Right lung (tissue), 5 donors: ENCODE measurements around the gene LRRC8A. TPM values are rescaled to one million over a fixed set of nuclear protein-coding genes. Genes with fewer than 3 reads are reported as not detected.
A peak's percentile ranks its signal among the peaks of the same experiment; 100 is the strongest.

ENCODE experiments used
- DNase-seq, 2 donors: peaks; one replicate each; pipeline ENCODE4 v3.0.0-alpha.2; 2013
- polyA plus RNA-seq, 5 donors: library from polyadenylated mRNA; unstranded; fragments of 120-200 nt; gene quantifications; one replicate each; pipeline versions ENCODE4 v1.2.1 to v1.2.3, GENCODE V29; 2013; ENCODE audit warnings: inconsistent platforms in 1 of 5, low replicate concordance in 1 of 5; ENCODE audit not compliant: insufficient read length in 5 of 5, insufficient read depth in 1 of 5

The LRRC8A gene
- polyA plus RNA-seq, 5 donors: 23.2 to 30.0 (median 26.5) TPM

DNA sequence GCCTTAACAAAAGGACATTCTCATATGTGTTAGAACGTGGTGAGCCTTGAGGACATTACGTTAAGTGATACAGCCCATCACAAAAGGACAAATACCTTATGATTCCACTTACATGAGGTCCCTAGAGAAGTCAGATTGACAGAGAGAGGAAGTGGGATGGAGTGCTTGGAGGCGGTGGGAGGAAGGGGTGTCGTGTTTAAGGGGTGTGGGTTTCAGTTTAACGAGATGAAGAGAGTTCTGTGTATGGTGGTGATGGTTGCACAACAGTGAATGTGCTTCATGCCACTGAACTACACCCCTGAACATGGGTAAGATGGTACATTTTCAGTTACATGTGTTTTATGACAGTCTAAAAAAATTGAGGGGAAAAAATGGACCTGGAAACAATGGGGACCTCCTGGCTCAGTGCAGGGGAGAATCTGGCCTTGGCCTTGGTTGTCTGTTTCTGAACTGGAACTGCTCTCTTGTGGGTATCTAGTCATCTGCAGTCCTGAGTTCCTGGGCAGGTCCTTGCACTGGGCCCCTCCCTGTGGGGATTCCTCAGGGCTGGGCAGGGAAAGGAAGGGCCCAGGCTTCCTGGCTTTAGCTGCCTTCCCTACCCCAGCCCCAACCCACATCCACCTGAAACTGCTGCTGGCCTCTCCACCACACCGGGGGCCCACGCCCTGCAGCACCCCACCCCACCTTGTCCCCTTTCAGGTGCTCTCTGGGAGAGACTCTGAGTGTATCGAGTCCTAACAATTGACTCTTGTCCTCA, 17.8 kb downstream of the LRRC8A start:
- DNase-seq: no peak

DNA sequence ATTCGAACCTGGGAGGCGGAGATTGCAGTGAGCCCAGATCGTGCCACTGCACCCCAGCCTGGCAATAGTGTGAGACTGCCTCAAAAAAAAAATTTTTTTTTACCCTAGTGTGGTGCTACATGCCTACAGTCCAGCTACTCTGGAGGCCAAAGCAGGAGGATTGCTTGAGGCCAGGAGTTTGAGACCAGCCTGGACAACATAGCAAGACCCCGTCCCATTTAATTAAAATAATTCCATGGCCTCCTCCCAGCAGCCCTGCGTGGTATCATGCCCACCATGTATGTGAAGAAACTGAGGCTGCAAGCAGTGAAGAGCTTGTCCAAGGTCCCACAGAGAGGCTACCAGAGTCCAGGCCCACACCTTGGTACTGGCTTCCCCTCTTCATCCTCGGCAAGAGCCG, 19.4 kb downstream of the LRRC8A start:
- no peak for DNase-seq

DNA sequence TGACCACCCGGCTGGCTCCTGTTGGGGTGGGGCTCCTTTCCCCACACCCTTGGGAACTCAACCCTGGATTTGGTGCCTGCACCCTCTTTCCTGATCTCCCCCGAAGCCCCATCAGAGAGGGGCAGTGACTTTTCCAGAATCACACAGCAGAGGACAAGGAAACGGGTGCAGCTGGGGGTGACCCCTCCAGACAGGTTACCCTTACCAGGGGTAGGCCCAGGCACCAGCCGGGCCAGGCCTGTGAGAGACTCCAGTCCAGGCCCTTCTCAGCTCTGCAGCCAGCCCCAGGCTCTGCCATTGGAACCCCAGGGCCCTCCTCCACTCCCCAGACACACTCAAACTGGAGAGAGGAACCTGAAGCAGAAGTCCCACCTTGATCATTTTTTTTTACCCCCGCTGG, 19.9 kb downstream of the LRRC8A start:
- no peak for DNase-seq

DNA sequence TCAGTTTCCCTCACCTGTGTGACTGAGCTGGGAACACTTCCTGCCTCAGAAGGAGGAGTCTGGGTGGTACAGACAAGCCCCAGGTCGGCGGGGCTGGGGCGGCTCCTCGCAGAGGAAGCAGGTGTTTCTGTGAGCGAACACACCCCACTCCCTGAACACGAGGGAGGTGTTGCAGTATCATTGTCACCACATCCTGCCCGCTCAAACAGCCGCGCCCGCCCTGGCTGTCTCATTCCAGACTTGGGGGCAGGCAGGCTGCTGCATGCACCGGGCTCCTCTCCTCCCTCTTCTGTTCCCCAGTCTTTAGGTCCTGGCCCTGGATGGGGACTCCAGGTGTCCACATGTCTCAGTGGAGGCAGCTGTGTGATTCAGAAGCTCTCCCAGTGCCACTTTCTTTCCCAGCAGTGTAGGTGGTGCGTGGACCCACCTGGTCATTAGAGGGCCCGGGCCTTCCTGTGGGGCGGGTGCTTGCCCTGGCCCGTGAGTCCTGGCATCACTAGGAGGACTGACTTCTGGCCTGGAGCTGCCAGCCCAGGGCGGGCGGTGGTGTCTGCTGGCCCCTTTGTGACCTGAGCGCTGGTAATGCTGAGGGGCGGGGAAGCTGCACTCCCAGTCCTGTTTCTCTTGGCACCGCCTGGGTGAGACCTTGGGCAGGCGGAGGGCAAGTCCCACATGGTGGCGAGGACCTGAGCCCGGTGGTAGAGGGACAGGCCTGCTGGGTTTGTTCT, 20.6 kb downstream of the LRRC8A start:
- DNase-seq: no peak

DNA sequence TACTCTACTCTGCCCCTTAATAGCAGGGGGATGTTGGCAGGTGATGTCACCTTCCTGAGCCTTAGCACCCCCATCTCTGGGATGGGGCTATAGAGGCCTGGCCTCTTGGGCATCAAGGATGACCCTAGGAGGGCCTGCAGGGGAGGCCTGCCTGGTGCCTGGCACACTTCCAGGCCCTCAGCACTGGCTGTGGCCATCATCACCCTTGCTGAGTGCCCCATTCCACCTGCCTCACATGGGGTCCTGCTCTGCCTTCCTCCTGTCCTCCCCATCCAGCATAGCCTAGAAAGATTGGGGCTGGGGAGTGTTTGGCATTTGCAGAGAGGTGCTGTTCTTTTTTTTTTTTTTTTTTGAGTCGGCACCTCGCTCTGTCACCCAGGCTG, 21.1 kb downstream of the LRRC8A start:
- no peak for DNase-seq

DNA sequence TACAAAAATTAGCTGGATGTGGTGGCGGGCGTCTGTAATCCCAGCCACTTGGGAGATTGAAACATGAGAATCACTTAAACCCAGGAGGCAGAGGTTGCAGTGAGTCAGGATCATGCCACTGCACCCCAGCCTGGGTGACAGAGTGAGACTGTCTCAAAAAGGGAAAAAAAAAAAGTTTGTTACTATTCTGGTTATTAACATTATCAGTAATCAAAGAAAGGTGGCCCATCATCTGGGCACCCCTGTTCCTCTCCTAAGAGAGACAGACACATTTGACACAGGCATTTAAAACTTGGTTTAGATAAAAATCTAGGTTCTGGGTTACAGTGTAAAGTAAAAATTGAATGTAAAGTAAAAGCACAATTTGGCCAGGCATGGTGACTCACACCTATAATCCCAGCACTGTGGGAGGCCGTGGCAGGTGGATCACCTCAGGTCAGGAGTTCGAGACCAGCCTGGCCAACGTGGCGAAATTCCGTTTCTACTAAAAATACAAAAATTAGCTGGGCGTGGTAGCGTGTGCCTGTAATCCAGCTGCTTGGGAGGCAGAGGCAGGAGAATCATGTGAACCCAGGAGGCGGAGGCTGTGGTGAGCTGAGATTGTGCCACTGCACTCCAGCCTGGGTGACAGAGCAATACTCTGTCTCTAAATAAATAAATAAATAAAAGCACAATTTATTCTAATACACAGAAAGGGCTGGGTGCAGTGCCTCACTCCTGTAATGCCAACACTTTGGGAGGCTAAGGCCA, 22.1 kb downstream of the LRRC8A start:
- DNase-seq: no peak

DNA sequence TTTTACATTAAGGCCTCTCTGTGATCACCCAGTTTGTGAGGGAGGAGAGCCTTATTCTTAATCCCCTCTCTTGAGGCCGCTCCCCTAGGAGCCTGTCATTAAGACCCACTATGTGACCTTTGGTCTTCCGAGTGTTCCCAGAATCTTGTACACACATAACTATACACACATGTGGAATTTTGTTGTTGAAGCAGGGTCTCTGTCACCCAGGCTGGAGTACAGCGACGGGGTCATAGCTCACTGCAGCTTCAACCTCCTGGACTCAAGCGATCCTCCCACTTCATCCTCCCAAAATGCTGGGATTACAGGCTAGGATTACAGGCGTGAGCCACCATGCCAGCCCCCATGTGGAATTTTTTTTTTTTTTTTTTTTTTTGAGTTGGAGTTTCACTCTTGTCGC, 24.0 kb downstream of the LRRC8A start:
- no peak for DNase-seq

DNA sequence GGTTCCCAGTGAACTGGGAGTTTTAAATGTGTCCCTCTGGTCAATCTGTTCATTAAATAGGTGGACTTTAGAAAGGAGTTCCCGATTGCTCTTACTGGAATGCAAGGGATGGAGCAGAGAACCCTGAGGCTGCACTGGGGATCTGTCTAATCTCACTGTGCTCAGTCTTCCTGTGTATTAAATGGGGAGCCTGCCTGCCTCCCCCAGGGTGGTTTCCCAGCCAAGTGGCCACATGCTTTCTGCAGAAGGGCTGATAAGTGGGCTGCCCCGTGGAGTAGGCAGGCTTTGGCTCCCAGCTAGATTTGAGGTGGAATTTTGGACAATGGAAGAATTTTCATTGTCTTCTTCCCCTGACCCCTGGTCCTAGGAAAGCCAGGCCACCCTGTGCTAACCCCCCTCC, 24.8 kb downstream of the LRRC8A start:
- no peak for DNase-seq

DNA sequence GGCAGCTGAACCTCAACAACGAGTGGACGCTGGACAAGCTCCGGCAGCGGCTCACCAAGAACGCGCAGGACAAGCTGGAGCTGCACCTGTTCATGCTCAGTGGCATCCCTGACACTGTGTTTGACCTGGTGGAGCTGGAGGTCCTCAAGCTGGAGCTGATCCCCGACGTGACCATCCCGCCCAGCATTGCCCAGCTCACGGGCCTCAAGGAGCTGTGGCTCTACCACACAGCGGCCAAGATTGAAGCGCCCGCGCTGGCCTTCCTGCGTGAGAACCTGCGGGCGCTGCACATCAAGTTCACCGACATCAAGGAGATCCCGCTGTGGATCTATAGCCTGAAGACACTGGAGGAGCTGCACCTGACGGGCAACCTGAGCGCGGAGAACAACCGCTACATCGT, 26.4 kb downstream of the LRRC8A start:
- no peak for DNase-seq

DNA sequence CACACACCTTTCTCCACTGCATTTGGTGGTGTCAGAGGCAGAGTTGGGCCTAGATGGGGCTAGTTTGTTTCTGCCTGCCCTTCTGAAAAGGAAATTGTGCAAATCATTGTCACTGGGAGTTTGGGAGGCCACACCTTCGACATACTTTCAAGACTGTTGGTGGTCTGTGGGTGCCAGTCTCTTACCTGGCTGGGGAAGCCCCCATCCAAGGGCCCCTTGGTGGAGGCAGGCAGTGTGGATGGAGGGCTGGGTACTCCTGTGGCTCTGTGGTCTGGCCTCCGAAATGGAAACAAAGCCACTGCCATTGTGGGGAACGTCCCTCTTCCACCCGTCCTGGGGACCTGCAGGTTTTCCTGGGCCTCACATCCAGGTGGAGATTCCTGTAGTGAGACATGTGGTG, 27.9 kb downstream of the LRRC8A start:
- no peak for DNase-seq

DNA sequence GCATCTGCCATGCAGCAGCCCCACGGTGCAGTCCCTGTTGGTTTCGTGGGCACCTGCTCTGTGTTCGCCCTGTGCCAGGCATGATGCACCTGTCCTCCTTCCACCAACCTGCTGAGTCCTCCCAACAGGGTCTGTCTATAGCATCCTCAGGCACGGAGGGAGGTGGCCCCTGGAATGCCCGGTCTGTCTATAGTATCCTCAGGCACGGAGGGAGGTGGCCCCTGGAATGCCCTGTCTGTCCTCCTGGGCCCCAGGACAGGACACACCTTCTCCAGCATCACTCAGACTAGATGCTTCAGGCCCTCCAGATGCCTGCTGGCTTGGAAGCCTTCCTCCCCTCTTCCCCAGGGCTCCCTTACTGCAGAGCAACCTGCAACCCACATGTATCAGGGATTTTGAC, 29.0 kb downstream of the LRRC8A start:
- DNase-seq: no peak

DNA sequence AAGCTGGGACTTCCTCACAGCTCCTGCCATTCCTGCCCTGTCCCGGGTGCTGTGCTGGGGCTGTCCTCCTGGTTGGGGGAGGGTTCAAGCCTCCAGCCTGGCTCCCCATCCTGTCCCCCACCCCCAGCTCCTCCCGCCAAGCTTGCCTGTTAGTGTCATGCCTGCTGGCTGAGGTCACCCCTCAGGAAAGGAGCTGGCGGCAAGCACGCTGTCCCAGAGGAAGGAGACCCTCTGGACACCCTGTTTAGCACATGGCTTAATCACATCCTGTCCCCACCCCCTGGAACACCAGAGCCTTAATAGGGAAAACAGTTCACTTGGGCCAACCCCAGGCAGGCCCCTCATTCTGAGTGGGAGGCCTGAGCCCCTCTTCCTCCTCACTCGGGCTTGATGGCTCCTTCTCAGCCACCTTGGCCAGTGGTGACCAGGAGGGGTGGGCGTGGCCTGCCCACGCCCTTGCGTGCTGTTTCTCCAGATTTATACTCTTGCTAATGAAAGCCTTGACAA, 29.6 kb downstream of the LRRC8A start:
- DNase-seq: no peak

DNA sequence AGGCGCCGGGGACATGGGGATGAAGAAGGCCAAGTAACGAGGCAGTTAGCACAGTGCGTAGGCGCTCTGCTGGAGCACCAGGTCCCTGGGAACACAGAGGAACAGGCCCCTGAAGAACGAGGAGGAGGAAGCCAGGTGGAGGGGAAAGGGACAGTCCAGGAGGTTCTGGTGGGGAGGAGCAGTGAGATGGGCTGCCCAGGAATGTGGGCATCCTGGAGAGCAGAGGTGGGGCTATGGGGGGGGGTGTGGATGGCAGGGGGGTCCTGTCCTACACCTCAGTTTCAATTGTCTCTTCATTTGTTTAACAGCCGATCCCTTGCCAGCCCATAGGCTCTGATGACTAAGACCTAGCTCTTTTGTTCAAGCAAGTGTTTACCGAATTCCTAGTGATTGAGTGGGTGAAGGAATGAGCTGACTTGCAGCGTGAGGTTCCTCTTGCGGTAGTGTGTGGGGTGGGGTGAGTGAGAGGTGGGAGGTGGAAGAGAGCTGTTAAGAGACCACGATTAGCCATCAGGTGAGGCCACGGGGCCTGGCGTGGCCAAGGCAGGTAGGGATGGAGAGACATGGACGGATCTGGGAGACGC, 30.4 kb downstream of the LRRC8A start:
- no peak for DNase-seq

DNA sequence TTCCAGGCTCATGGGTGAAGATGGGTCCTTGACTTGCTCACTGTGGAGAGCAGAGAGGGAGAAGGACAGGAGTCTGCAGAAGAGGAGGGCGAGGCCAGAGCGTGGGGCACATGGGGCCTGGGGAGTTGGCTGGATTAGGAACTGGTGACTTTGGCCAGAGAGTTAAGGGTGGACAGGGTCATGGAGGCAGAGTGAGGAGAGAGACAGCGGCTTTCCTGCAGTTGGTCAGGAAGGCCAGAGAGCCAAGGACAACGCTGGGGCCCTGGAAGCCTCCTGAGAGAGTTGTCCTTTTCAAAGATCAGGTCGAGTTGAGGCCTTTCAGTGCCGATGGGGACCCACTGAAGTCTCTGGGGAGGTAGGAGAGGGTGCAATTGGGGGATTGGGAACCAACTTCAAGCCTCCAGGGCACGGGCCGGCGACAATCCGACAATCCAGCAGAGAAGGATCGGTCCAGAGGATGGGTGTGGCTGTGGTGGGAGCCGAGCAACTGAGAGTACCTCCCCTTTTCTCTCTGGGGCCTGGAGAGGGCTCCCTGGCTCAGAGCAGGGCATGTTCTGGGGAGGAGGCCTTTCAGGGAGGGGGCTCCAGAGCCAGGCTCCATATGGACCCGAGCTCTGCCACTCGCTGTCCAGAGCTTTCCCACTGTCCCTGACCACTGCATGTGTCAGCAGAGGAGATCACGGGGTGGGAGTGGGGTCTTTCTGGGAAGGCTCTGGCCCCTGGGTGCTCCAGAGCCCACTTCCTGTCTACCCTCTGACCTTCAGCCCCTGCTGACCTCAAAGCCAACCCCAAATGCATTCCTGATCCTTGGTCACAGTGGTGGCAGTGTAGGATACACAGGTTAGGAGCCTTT, 31.3 kb downstream of the LRRC8A start:
- DNase-seq: no peak

DNA sequence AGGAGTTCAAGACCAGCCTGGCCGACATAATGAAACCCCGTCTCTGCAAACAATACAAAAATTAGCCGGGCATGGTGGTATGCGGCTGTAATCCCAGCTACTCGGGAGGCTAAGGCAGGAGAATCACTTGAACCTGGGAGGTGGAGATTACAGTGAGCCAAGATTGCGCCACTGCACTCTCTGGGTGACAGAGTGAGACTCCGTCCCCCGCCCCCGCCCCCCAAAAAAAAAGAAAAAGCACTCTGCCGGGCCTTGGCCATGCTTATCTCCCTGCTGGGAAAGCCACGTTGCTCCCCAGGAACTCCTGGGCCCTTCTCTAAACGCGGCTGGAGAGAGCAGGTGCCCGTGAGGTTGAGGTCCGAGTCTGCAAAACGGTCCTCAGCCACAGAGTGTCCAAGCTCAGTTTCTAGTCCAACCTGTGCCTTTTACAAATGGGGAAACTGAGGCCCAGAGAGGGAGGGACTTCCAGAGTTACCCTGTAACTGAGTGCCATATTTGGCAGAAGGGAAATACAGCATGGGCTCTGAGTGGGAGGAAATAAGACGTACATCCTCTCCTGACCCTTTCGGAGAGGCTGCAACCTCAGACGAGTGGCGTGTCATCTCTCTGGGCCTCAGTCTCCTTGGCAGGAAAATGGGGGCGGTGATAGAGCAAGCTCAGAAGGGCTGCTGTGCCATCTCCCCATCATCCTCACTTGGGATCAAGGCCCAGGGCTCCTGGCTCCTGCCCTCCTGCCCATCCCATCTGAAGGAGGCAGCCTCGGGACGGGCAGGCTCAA, 32.3 kb downstream of the LRRC8A start:
- DNase-seq: no peak

DNA sequence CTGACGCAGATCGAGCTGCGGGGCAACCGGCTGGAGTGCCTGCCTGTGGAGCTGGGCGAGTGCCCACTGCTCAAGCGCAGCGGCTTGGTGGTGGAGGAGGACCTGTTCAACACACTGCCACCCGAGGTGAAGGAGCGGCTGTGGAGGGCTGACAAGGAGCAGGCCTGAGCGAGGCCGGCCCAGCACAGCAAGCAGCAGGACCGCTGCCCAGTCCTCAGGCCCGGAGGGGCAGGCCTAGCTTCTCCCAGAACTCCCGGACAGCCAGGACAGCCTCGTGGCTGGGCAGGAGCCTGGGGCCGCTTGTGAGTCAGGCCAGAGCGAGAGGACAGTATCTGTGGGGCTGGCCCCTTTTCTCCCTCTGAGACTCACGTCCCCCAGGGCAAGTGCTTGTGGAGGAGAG, 34.3 kb downstream of the LRRC8A start:
- no peak for DNase-seq

DNA sequence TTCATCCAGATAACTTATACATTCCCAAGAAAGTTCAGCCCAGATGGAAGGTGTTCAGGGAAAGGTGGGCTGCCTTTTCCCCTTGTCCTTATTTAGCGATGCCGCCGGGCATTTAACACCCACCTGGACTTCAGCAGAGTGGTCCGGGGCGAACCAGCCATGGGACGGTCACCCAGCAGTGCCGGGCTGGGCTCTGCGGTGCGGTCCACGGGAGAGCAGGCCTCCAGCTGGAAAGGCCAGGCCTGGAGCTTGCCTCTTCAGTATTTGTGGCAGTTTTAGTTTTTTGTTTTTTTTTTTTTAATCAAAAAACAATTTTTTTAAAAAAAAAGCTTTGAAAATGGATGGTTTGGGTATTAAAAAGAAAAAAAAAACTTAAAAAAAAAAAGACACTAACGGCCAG, 34.8 kb downstream of the LRRC8A start:
- no peak for DNase-seq

DNA sequence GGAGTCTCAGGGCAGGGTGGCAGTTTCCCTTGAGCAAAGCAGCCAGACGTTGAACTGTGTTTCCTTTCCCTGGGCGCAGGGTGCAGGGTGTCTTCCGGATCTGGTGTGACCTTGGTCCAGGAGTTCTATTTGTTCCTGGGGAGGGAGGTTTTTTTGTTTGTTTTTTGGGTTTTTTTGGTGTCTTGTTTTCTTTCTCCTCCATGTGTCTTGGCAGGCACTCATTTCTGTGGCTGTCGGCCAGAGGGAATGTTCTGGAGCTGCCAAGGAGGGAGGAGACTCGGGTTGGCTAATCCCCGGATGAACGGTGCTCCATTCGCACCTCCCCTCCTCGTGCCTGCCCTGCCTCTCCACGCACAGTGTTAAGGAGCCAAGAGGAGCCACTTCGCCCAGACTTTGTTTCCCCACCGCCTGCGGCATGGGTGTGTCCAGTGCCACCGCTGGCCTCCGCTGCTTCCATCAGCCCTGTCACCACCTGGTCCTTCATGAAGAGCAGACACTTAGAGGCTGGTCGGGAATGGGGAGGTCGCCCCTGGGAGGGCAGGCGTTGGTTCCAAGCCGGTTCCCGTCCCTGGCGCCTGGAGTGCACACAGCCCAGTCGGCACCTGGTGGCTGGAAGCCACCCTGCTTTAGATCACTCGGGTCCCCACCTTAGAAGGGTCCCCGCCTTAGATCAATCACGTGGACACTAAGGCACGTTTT, 35.4 kb downstream of the LRRC8A start:
- DNase-seq: peak; percentile 76 to 80

DNA sequence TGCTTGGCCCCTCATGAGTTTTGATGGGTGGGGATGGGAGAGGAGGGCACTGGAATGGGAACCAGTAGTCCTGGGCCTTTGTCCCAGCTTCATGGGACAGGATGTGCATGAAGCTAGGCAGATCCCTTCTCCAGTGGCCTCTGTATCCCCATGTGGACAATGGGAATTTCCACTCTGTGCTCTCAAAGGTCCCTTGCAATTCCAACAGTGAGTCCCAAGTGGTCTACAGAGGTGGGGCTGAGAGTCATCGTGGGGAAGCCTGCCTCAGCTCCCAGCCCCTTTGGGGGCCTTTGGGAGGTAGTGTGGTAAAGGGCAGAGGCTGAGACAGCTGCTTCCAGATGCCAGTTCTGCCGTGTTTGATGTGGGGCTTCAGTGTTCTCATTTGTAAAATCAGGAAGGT, 37.0 kb downstream of the LRRC8A start:
- DNase-seq: no peak
